Spinal cord (tissue), 10 donors: ENCODE measurements around the gene ZFAND2B. TPM values are rescaled to one million over a fixed set of nuclear protein-coding genes. Genes with fewer than 3 reads are reported as not detected.

ENCODE experiments used
- DNase-seq, 6 donors: peaks; one replicate each; pipeline versions ENCODE4 v3.0.0 to v3.0.0-alpha.2; 2013 to 2015; ENCODE audit warnings: low spot score in 6 of 6, low read depth in 4 of 6
- H3K27ac ChIP-seq: one replicate; pipeline ENCODE4 v1.5.1; 2013; ENCODE audit warnings: low read depth, low read length, control low read depth
- H3K27me3 ChIP-seq: one replicate; pipeline ENCODE4 v1.6.1; 2013; ENCODE audit warnings: low read length; ENCODE audit not compliant: control insufficient read depth, insufficient read depth
- H3K36me3 ChIP-seq: one replicate; pipeline ENCODE4 v1.6.1; 2013; ENCODE audit warnings: low read length; ENCODE audit not compliant: control insufficient read depth, insufficient read depth
- H3K4me1 ChIP-seq: one replicate; pipeline ENCODE4 v1.6.1; 2013; ENCODE audit warnings: low read length; ENCODE audit not compliant: control insufficient read depth, insufficient read depth
- H3K4me3 ChIP-seq: one replicate; pipeline ENCODE4 v1.5.1; 2013; ENCODE audit warnings: low read depth, low read length, control low read depth
- H3K9me3 ChIP-seq: one replicate; pipeline ENCODE4 v1.6.1; 2013; ENCODE audit warnings: low read length; ENCODE audit not compliant: control insufficient read depth, insufficient read depth
- WGBS: methylation state at CpG from one replicate; pipeline ENCODE4 v1.1.5; 2013; ENCODE audit warnings: missing lambda C conversion rate; ENCODE audit not compliant: insufficient coverage; 5-methylcytosine and 5-hydroxymethylcytosine counted together
- polyA plus RNA-seq, 2 donors: library from polyadenylated mRNA; unstranded; fragments of 120-200 nt; gene quantifications; one replicate each; pipeline ENCODE4 v1.2.1, GENCODE V29; 2013; ENCODE audit not compliant: insufficient read length in 2 of 2
- total RNA-seq, 2 donors: library from RNA; depleted of rRNA in 1 of 2; stranded (reverse); fragments of 120-200 nt in 1 of 2; fragments of >200 nt in 1 of 2; gene quantifications; one replicate each; pipeline versions ENCODE4 v1.2.3 to v1.2.4, GENCODE V29; 2013 to 2014
- donor health status: healthy.

The ZFAND2B gene
- total and polyA plus RNA-seq, 4 donors = 14.5 to 46.4 (median 38.9) TPM

DNA sequence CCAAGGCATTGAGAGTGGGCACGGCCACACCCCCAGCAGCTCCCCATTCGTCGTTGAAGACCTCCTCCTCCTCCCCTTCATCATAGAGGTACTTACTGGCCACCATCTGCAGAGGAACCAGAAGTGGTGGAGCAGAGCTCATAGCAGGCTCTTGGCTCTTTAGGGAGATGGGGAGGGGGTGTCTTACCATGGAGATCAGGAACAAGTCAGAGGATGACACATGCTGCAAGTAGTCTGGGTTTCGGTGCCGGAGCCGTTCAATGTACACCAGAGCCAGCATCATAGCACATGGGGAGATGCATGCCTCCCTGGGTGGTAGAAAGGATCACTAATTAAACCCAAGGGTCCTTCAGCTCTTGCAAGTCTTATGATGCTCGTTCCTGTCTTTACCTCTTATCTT is 31.8 kb upstream of the ZFAND2B start:
- Histone ChIP-seq H3K27ac (no peak overlapping the region), H3K27me3 (no peaks in the 10 kb centered on the region), H3K4me3 (no peak overlapping the region), H3K9me3 (no peaks in the 10 kb centered on the region), H3K36me3 (peaks cover 35% of the 10 kb centered on the region), H3K4me1 (peaks cover 27% of the 10 kb centered on the region)
- no peak for DNase-seq
- 100% methylated on average over 1 of the region's 7 CpGs for WGBS

DNA sequence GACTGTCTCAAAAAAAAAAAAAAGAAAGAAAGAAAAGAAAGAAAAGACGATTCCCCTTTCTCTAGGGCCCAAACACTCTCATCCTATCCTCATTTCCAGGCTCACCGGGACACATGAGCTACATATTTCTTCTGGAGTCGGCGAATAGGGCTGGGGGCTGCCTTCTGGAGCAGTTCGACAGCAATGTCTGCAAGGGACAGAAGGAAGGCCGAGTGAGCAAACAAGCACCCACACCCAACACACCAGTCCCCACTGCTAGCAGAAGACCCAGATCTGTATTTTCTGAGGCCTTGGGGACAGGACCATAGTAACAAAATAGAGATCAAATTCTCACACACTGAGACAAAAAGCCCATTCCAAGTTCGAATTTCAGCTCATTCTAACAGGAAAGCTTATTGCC is 31.1 kb upstream of the ZFAND2B start:
- peaks cover 42% of the 10 kb centered on the region for H3K36me3 ChIP-seq
- H3K4me1 ChIP-seq = peaks cover 31% of the 10 kb centered on the region
- no peaks in the 10 kb centered on the region for H3K27me3 ChIP-seq
- H3K9me3 ChIP-seq = no peaks in the 10 kb centered on the region
- no peak for DNase-seq
- H3K4me3 ChIP-seq = no peak overlapping the region
- WGBS = 91% methylated on average over 5 of the region's 7 CpGs
- no peak overlapping the region for H3K27ac ChIP-seq

DNA sequence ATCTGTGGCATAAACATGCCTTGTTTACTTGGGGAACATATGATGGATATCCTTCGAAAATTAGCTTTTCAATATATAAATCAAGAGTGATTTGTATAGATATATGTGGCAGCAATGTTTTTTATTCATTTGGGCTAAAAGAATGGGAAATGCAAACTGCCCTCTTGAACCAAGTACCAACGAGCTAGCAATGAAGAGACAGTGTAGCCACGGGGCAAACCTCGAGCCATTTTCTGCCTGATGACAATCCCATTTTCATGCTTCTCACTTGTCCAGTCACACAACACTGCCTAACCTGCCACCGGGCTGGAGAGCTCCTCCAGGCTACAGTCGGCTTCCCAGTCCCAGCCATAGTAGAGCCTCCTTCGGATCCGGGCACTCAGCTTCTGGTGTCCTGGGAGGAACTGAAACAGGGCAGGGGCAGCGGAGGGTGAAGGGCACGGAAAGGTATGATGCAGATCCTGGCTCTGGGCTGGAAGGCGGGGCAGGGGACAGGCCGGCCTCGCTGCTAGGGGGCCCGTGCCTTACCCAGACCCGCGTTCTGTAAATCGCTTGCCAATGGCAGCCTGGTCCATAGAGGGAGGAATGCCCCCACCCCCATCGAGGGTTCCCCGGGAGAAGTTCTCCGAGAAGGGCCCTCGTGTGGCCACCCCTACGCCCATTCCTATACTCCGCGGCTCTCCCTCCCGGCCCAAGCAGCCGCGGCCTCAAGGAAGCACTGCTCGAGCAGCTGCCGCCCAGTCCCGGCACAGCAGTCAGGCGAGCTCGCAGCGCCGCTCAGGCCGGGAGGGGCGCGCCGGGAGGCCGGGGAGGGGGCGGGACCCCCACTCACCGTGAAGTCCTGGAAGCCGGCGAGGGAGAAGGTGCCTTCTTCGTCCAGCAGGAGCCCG is 30.4 kb upstream of the ZFAND2B start:
- Histone ChIP-seq H3K4me3 (peak overlapping the region; percentile 64), H3K9me3 (no peaks in the 10 kb centered on the region), H3K27me3 (no peaks in the 10 kb centered on the region), H3K27ac (peak overlapping the region; percentile 98), H3K4me1 (peaks cover 31% of the 10 kb centered on the region), H3K36me3 (peaks cover 49% of the 10 kb centered on the region)
- WGBS = 1% methylated on average over 44 of the region's 45 CpGs
- peak in 1 of 6 donors; percentile 67 for DNase-seq

DNA sequence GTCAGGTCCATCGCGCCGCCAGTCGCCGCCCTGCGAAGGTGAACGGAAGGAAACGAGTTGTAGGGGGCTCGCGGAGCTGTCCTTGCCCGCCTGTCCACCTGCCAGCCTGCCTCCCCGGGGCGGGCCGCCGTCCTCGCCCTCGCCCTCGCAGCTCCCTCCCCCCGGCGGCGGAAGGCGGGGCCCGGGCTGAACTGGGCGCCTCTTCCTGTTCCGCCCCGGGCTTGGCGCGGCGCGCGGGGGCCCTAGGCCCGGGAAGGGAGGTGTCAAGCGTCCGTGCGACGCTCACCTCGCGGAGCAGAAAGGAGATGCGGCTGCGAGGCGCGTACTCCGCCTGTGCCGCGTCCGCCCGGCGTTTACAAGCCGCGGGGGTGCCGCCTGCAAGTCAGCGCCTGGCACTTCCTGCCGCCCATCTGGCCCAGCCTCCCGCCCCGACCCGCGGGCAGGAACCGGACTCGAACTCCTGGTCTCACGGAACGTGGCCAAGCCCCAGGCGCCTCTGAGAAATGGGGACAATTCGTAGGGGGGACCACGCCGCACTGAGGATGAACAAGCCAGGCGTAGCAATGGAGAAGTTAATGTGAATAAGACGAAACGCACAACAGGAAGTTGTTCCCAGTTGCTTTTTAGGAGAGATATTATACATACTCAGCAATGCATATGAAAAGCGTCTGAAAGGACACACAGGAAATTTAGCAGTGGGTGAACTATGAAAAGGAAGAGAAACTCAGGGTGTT is 29.6 kb upstream of the ZFAND2B start, which contains the start of gene CNPPD1:
TSS of gene CNPPD1 (minus strand) at position 108 of the 734 bp plus-strand sequence. CDS start at position 11, 97 bp downstream.
- no peaks in the 10 kb centered on the region for H3K9me3 ChIP-seq
- H3K4me3 ChIP-seq = peak within 1 kb of the TSS; percentile 64
- H3K4me1 ChIP-seq = peaks cover 31% of the 10 kb centered on the region
- peak within 1 kb of the TSS; percentile 98 for H3K27ac ChIP-seq
- H3K27me3 ChIP-seq = no peaks in the 10 kb centered on the region
- peak in 5 of 6 donors; percentile 52 to 92 (median 66) for DNase-seq
- H3K36me3 ChIP-seq = peaks cover 51% of the 10 kb centered on the region
- WGBS = under 1% methylated on average over 63 of the region's 69 CpGs

DNA sequence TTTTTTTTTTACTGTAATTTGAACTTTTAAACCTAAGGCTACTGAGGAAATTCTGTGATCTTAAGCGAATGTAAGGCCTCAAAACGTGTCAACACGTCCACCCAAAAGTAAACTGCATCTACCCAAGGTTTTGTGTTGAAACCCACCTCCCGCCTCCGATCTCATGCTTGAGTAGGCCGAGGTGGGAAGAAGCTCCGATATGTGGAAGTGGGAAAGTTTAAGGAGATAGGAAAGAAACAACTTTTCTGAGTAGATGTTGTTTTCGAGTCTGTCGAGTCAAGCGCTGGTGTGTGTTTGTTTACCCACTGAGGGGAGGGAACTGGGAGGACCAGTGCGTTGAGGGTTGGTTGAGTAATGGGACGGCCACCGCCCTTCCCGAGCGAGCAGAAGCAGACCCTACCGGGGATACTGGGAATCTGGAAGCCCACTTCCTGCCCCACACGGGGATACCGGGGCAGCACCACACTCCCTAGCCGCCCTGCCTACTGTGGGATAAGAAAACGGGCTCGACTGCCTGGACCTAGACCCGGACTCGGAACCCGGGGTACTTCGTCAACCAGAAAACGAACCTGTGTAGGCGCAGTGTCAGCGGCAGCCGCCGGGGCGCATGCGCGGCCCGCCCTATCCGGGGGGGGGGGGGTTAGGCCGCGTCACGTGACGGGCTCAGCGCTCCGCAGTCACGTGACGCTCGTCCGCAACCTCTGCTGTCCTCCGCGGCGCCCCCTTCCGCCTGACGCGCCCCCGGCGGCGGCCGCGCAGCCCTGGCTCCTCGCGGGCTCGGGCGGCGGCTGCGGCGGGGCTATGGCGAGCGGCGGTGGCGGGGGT is 28.8 kb upstream of the ZFAND2B start, which contains the start of gene RETREG2:
TSS of gene RETREG2 (plus strand) at position 724 of the 825 bp plus-strand sequence. CDS start at position 802, 78 bp downstream.
- Histone ChIP-seq H3K36me3 (peaks cover 51% of the 10 kb centered on the region), H3K27ac (peak within 1 kb of the TSS; percentile 98), H3K9me3 (no peaks in the 10 kb centered on the region), H3K4me1 (peaks cover 38% of the 10 kb centered on the region), H3K27me3 (no peaks in the 10 kb centered on the region), H3K4me3 (peak within 1 kb of the TSS; percentile 65)
- under 1% methylated on average over 53 of the region's 67 CpGs for WGBS
- DNase-seq = peak; percentile 76 to 96 (median 82)

DNA sequence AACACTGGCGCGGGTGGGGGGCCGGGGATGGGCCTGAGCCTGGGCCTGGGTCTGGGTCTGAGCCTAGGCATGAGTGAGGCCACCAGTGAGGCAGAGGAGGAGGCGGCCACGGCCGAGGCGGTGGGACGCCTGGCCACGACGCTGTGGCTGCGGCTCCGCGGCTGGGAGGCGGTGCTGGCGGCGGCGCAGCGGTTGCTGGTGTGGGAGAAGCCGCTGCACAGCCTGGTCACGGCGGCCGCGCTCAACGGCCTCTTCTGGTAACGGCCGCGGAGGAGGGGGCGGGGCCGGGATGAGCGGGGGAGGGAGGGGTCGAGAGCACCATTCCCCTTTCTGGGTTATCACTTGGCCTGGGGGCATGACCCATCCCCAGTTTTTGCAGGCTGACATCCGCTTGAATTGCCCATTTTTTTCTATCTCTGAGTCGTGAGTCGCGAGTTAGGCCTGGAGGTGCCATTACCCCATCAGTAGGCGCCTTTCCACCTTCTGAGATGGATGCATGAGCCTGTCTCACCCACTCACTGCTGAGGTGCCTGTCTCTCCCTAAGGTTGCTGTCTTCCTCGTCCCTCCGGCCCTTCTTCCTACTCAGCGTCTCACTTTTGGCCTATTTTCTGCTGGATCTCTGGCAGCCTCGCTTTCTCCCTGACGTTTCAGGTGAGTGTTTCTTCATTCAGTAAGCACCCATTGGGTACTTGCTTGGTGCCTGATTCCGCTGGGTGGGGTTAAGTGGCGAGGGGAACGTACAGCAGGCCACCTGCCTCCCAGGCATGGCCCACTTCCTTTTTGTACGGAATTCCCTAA is 28.0 kb upstream of the ZFAND2B start:
- peaks cover 51% of the 10 kb centered on the region for H3K36me3 ChIP-seq
- H3K27me3 ChIP-seq = no peaks in the 10 kb centered on the region
- 1% methylated on average over 39 of the region's 45 CpGs for WGBS
- DNase-seq = no peak
- H3K9me3 ChIP-seq = no peaks in the 10 kb centered on the region
- H3K27ac ChIP-seq = peak overlapping the region; percentile 33
- H3K4me1 ChIP-seq = peaks cover 38% of the 10 kb centered on the region
- H3K4me3 ChIP-seq = peak overlapping the region; percentile 65

DNA sequence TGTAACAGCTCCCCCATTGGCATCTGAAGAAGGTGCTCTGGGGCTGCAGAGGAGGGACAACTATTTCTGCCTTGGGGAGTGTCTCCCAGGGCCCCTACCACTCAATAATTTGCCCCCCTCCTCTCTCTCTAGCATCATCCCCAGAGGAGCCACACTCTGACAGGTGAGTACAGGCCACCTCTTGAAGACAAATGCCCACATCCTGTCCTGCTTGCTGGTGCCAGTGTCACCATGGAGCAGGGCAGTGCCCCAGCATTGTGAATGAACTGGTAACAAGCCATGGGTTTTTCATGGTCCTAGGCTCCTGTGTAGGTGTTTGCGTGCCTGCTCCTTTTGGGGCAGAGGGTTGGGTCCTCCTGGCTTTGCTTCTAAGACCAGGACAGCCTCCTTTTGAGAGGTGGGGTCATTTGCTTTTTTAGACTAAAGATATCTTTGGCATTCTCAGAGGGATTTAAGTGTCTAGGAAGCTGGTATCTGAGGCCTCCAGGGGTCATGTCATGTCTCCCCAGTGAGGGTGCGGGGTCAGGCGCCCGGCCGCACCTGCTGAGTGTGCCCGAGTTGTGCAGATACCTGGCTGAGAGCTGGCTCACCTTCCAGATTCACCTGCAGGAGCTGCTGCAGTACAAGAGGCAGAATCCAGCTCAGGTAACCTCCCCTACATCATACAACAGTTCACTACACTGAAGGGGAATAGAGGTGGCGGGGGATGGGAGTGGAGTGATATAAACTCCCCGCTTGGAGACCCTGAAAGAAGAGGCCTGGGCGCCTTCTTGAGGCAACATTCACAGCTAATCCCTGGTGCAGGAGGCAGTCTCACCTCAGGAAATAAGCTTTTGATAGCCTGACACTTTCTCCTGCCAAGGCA is 26.7 kb upstream of the ZFAND2B start:
- no peak overlapping the region for H3K4me3 ChIP-seq

DNA sequence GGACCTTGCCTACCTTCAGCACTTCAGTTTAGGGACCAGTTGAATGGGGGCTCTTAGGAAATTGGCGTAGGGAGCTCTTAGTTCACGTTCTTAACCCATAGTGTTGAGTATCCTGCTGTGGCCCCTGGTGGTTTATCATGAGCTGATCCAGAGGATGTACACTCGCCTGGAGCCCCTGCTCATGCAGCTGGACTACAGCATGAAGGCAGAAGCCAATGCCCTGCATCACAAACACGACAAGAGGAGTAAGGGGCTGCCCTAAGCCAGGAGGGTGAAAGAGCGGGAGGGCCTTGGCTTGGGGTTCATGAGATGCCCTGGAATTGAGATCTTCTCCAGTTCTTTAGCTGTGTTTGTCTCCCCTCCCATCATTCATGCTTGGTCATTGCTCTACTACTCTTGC is 25.6 kb upstream of the ZFAND2B start:
- WGBS = 85% methylated on average over 4 of the region's 5 CpGs
- DNase-seq = no peak
- Histone ChIP-seq H3K36me3 (peaks cover 50% of the 10 kb centered on the region), H3K4me1 (peaks cover 32% of the 10 kb centered on the region), H3K27me3 (no peaks in the 10 kb centered on the region), H3K27ac (no peak overlapping the region), H3K9me3 (no peaks in the 10 kb centered on the region), H3K4me3 (no peak overlapping the region)

More for the DNA sequence above, 26.7 kb upstream of the ZFAND2B start:
- Histone ChIP-seq H3K36me3 (peaks cover 48% of the 10 kb centered on the region), H3K9me3 (no peaks in the 10 kb centered on the region), H3K27me3 (no peaks in the 10 kb centered on the region), H3K4me1 (peaks cover 38% of the 10 kb centered on the region), H3K27ac (no peak overlapping the region)
- no peak for DNase-seq
- 100% methylated on average over 3 of the region's 9 CpGs for WGBS
